Trophoblast cell (in vitro differentiated cells and primary cell): Measurements from ENCODE around the gene DOCK10.

Experiments used
- DNase-seq, 2 donors: peaks; one replicate each; pipeline ENCODE4 v3.0.0-alpha.2; 2016
- H2AFZ ChIP-seq: 2 replicates; pipeline ENCODE4 v1.6.1; 2013; ENCODE audit warnings: low read length, moderate library complexity, mild to moderate bottlenecking; ENCODE audit not compliant: insufficient read depth, poor library complexity
- H2AK5ac ChIP-seq: 2 replicates; pipeline ENCODE4 v1.6.1; 2013; ENCODE audit warnings: mild to moderate bottlenecking, low read length
- H2BK120ac ChIP-seq: 2 replicates; pipeline ENCODE4 v1.6.1; 2013; ENCODE audit warnings: low read length, mild to moderate bottlenecking, moderate library complexity; ENCODE audit not compliant: insufficient read depth, poor library complexity
- H2BK12ac ChIP-seq: 2 replicates; pipeline ENCODE4 v1.6.1; 2013; ENCODE audit warnings: mild to moderate bottlenecking, low read length, moderate library complexity
- H2BK5ac ChIP-seq: 2 replicates; pipeline ENCODE4 v1.6.1; 2013; ENCODE audit warnings: low read length, low read depth, moderate library complexity, mild to moderate bottlenecking; ENCODE audit not compliant: poor library complexity
- H3K14ac ChIP-seq: 2 replicates; pipeline ENCODE4 v1.6.1; 2013; ENCODE audit warnings: mild to moderate bottlenecking, low read length
- H3K18ac ChIP-seq: 2 replicates; pipeline ENCODE4 v1.6.1; 2013; ENCODE audit warnings: mild to moderate bottlenecking, low read length
- H3K23ac ChIP-seq: 2 replicates; pipeline ENCODE4 v1.6.1; 2013; ENCODE audit warnings: low read length
- H3K27ac ChIP-seq: 2 replicates; pipeline ENCODE4 v1.5.1; 2013; ENCODE audit warnings: low read depth, mild to moderate bottlenecking, inconsistent platforms, low read length, moderate library complexity
- H3K27me3 ChIP-seq: 2 replicates; pipeline ENCODE4 v1.6.1; 2013; ENCODE audit warnings: inconsistent platforms, mild to moderate bottlenecking, low read length, moderate library complexity; ENCODE audit not compliant: insufficient read depth
- H3K36me3 ChIP-seq, 2 experiments: 1 replicate in 1 of 2; 2 replicates in 1 of 2; pipeline ENCODE4 v1.6.1; 2013; ENCODE audit warnings: low read length in 2 of 2, mild to moderate bottlenecking in 2 of 2, moderate library complexity in 1 of 2; ENCODE audit not compliant: insufficient read depth in 2 of 2, control insufficient read depth in 1 of 2
- H3K4ac ChIP-seq: 2 replicates; pipeline ENCODE4 v1.6.1; 2013; ENCODE audit warnings: low read depth, mild to moderate bottlenecking, low read length, moderate library complexity
- H3K4me1 ChIP-seq, 2 experiments: 1 replicate in 1 of 2; 2 replicates in 1 of 2; pipeline ENCODE4 v1.6.1; 2013; ENCODE audit warnings: low read length in 2 of 2, mild to moderate bottlenecking in 2 of 2, moderate library complexity in 1 of 2; ENCODE audit not compliant: insufficient read depth in 2 of 2, control insufficient read depth in 1 of 2
- H3K4me2 ChIP-seq: 2 replicates; pipeline ENCODE4 v1.6.1; 2013; ENCODE audit warnings: inconsistent platforms, mild to moderate bottlenecking, low read length, moderate library complexity
- H3K4me3 ChIP-seq: 2 replicates; pipeline ENCODE4 v1.5.1; 2013; ENCODE audit warnings: mild to moderate bottlenecking, low read depth, low read length, inconsistent platforms
- H3K79me1 ChIP-seq: one replicate; pipeline ENCODE4 v1.6.1; 2013; ENCODE audit warnings: low read length
- H3K79me2 ChIP-seq: 2 replicates; pipeline ENCODE4 v1.6.1; 2013; ENCODE audit warnings: low read length, mild to moderate bottlenecking; ENCODE audit not compliant: control insufficient read depth, insufficient read depth, poor library complexity
- H3K9ac ChIP-seq: 2 replicates; pipeline ENCODE4 v1.6.1; 2013; ENCODE audit warnings: mild to moderate bottlenecking, low read length
- H3K9me3 ChIP-seq: 2 replicates; pipeline ENCODE4 v1.6.1; 2013; ENCODE audit warnings: low read depth, mild to moderate bottlenecking, control low read depth, inconsistent platforms, low read length; ENCODE audit not compliant: insufficient read depth
- H4K12ac ChIP-seq: 2 replicates; pipeline ENCODE4 v1.6.1; 2013; ENCODE audit warnings: low read depth, mild to moderate bottlenecking, low read length, moderate library complexity
- H4K8ac ChIP-seq: 2 replicates; pipeline ENCODE4 v1.6.1; 2013; ENCODE audit warnings: low read depth, mild to moderate bottlenecking, low read length, moderate library complexity
- H4K91ac ChIP-seq: one replicate; pipeline ENCODE4 v1.6.1; 2013; ENCODE audit warnings: low read depth, mild to moderate bottlenecking, low read length, moderate library complexity
- WGBS: extraction: QIAGEN DNeasy Blood & Tissue Kit; methylation state at CpG from one replicate; pipeline ENCODE4 v1.1.7; 2013; ENCODE audit warnings: missing lambda C conversion rate; ENCODE audit not compliant: insufficient read length, insufficient coverage; ENCODE audit errors: extremely low coverage; 5-methylcytosine and 5-hydroxymethylcytosine counted together

DOCK10 gene

GRCh38 chr2:224881846-224882245 is 160.4 kb downstream of the DOCK10 start:
- WGBS, result no CpG with 5 or more reads among the region's 1 CpG
- Histone ChIP-seq H4K8ac (no peak overlapping the region), H3K14ac (no peak overlapping the region), H2AK5ac (no peak overlapping the region), H2AFZ (no peak overlapping the region), H4K12ac (no peak overlapping the region), H3K27me3 (no peaks in the 10 kb centered on the region), H2BK12ac (no peak overlapping the region), H3K4me3 (no peak overlapping the region), H3K4me2 (no peak overlapping the region), H3K79me2 (no peaks in the 10 kb centered on the region), H3K23ac (no peak overlapping the region), H2BK120ac (no peak overlapping the region), H3K4ac (no peak overlapping the region), H4K91ac (no peak overlapping the region), H3K9me3 (no peaks in the 10 kb centered on the region), H3K36me3 (no peaks in the 10 kb centered on the region), H3K27ac (no peak overlapping the region), H3K4me1 (no peaks in the 10 kb centered on the region), H3K79me1 (no peaks in the 10 kb centered on the region), H3K18ac (no peak overlapping the region), H2BK5ac (no peak overlapping the region), H3K9ac (no peak overlapping the region)
- no peak for DNase-seq

DNA sequence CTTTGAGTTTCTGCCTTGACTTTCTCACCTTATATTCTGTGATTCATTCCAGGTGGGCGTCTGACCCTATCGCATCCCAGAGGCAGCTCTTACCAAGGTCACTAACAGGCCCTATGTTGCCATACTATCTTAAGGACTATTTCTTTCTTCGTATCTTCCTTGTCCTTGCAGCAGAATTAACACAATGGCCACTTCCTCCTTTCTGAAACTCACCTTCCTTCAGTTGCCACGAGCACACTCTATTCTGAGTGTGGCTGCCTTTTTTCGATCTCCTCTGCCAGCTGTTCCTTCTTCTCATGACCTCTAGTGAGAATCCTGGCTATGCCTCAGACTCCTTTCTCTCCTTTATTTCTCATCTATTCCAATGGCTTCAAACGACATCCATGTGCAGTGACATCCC is 165.7 kb downstream of the DOCK10 start:
- Histone ChIP-seq H3K14ac (no peak overlapping the region), H3K36me3 (no peaks in the 10 kb centered on the region), H2BK12ac (no peak overlapping the region), H2BK5ac (no peak overlapping the region), H2AFZ (no peak overlapping the region), H3K9ac (no peak overlapping the region), H4K91ac (no peak overlapping the region), H2BK120ac (no peak overlapping the region), H2AK5ac (no peak overlapping the region), H3K27ac (no peak overlapping the region), H4K12ac (no peak overlapping the region), H4K8ac (no peak overlapping the region), H3K79me1 (no peaks in the 10 kb centered on the region), H3K9me3 (no peaks in the 10 kb centered on the region), H3K23ac (no peak overlapping the region), H3K4me3 (no peak overlapping the region), H3K79me2 (no peaks in the 10 kb centered on the region), H3K4me2 (no peak overlapping the region), H3K4me1 (no peaks in the 10 kb centered on the region), H3K18ac (no peak overlapping the region), H3K4ac (no peak overlapping the region), H3K27me3 (no peaks in the 10 kb centered on the region)
- WGBS, result no CpG with 5 or more reads among the region's 6 CpGs
- no peak for DNase-seq

- no peak overlapping the region for H3K27ac ChIP-seq
- no peak overlapping the region for H3K14ac ChIP-seq
- H4K12ac ChIP-seq, result no peak overlapping the region
- H4K8ac ChIP-seq, result no peak overlapping the region
- no peak overlapping the region for H3K4ac ChIP-seq
- no peaks in the 10 kb centered on the region for H3K36me3 ChIP-seq
- no peak overlapping the region for H3K23ac ChIP-seq
- H2BK5ac ChIP-seq, result no peak overlapping the region
- H2AFZ ChIP-seq, result no peak overlapping the region
- H2BK120ac ChIP-seq, result no peak overlapping the region
- H4K91ac ChIP-seq, result no peak overlapping the region
- H3K79me1 ChIP-seq, result no peaks in the 10 kb centered on the region
- no peak for DNase-seq
- H3K27me3 ChIP-seq, result no peaks in the 10 kb centered on the region
- WGBS, result no CpG with 5 or more reads among the region's 2 CpGs
- no peak overlapping the region for H3K18ac ChIP-seq
- H3K4me2 ChIP-seq, result no peak overlapping the region
- no peak overlapping the region for H3K9ac ChIP-seq
- no peak overlapping the region for H2AK5ac ChIP-seq
- H3K4me3 ChIP-seq, result no peak overlapping the region
- no peaks in the 10 kb centered on the region for H3K79me2 ChIP-seq
- no peaks in the 10 kb centered on the region for H3K9me3 ChIP-seq
- H2BK12ac ChIP-seq, result no peak overlapping the region
- no peaks in the 10 kb centered on the region for H3K4me1 ChIP-seq
These were observed 166.4 kb downstream of the DOCK10 start for GRCh38 chr2:224875841-224876240.

DNA sequence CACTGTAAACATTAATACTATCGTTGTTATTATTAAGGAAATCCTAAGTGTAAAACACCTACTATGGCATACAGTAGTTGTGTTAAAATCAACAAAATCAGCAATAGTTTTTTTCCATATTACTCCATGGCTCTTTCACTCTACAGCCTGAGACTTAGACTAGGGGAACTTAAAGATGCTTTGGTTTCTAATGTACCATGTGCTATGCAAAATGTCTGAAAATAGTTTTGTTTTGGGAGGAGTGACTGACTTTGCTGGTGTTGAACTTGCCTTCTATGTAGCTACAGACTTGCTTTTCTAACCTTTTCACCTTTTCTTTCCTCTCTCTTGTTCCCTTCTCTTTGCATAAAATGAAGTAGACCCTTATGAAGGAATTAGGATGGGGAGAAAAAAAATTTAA is 167.1 kb downstream of the DOCK10 start:
- Histone ChIP-seq H3K27ac (no peak overlapping the region), H2AFZ (no peak overlapping the region), H3K4me2 (no peak overlapping the region), H3K9me3 (no peaks in the 10 kb centered on the region), H2BK120ac (no peak overlapping the region), H4K91ac (no peak overlapping the region), H3K4ac (no peak overlapping the region), H4K8ac (no peak overlapping the region), H3K36me3 (no peaks in the 10 kb centered on the region), H3K23ac (no peak overlapping the region), H3K27me3 (no peaks in the 10 kb centered on the region), H3K79me1 (no peaks in the 10 kb centered on the region), H3K4me3 (no peak overlapping the region), H4K12ac (no peak overlapping the region), H3K4me1 (no peaks in the 10 kb centered on the region), H2BK12ac (no peak overlapping the region), H2BK5ac (no peak overlapping the region), H2AK5ac (no peak overlapping the region), H3K14ac (no peak overlapping the region), H3K9ac (no peak overlapping the region), H3K18ac (no peak overlapping the region), H3K79me2 (no peaks in the 10 kb centered on the region)
- WGBS, result no CpG with 5 or more reads among the region's 1 CpG
- no peak for DNase-seq
